Measurements from ENCODE around the gene IFT172. TPM values are rescaled to one million over a fixed set of nuclear protein-coding genes. Genes with fewer than 3 reads are reported as not detected.

The IFT172 gene
- total and polyA plus RNA-seq, 2 donors (not counting 1 experiment from before 2014, with no cell fraction given): 21.4 to 33.3 TPM

- Histone ChIP-seq H3K4me2 (replicated peaks; ENCODE audit: low read depth, low read length, poor library complexity, severe bottlenecking) (no peak overlapping the region), H3K36me3 (replicated peaks in 1 of 2; ENCODE audit: control extremely low read depth in 1 of 2, control insufficient read depth in 1 of 2, extremely low read depth in 1 of 2, insufficient read depth in 2 of 2, low read length in 1 of 2) (no peaks in the 10 kb centered on the region), H3K4me3 (ENCODE audit: control extremely low read depth in 1 of 5, extremely low read depth in 1 of 5, insufficient read depth in 1 of 5, low read depth in 2 of 5, low read length in 4 of 5) (no peak overlapping the region), H3K27ac (ENCODE audit: low read length in 2 of 2) (no peak overlapping the region), H4K20me1 (ENCODE audit: control insufficient read depth, insufficient read depth, low read length, poor library complexity, severe bottlenecking) (no peaks in the 10 kb centered on the region), H3K79me2 (ENCODE audit: control insufficient read depth, insufficient read depth, low read length) (no peaks in the 10 kb centered on the region), H3K4me1 (ENCODE audit: control insufficient read depth in 2 of 2, insufficient read depth in 2 of 2, low read length in 2 of 2) (no peaks in the 10 kb centered on the region), H3K9ac (ENCODE audit: low read length) (no peak overlapping the region), H3K9me3 (ENCODE audit: control extremely low read depth in 1 of 3, control insufficient read depth in 2 of 3, insufficient read depth in 1 of 3, low read length in 2 of 3) (no peaks in the 10 kb centered on the region), H2AFZ (ENCODE audit: insufficient read depth, low read depth, low read length, poor library complexity, severe bottlenecking) (no peak overlapping the region), H3K27me3 (replicated peaks in 1 of 4; ENCODE audit: control extremely low read depth in 1 of 4, control insufficient read depth in 3 of 4, insufficient read depth in 4 of 4, low read length in 3 of 4) (peaks cover 0 to 3% (median 0%) of the 10 kb centered on the region in 4 experiments)
- peaks cover 29% of the 10 kb centered on the region for H3K27me3 Mint-ChIP-seq
- ATAC-seq (ENCODE audit: low read depth) (no peak), DNase-seq (no peak)
- no peaks in the 10 kb centered on the region for H3K4me1 Mint-ChIP-seq
- no peak for TF ChIP-seq CTCF (IDR thresholded peaks at IDR 0.05)
- no peak for TF ChIP-seq EZH2 (IDR thresholded peaks at IDR 0.05; ENCODE audit: borderline replicate concordance, insufficient read depth, low read depth, low read length, poor library complexity, severe bottlenecking)
- intact Hi-C loops (cut with micrococcal nuclease): no loop called here
- no peaks in the 10 kb centered on the region for H3K9me3 Mint-ChIP-seq (ENCODE audit: insufficient read depth)
- no peak overlapping the region for H3K4me3 Mint-ChIP-seq
- POLR2A ChIA-PET: no interaction called here
- H3K27ac Mint-ChIP-seq: no peak overlapping the region
- WGBS (ENCODE audit: insufficient coverage): 100% methylated on average over 1 of the region's 4 CpGs
- CTCF ChIA-PET: no interaction called here
These were observed 47.7 kb upstream of the IFT172 start for GRCh38 chr2:27537287-27537686.

GRCh38 chr2:27531983-27532382 is 42.4 kb upstream of the IFT172 start:
- Histone ChIP-seq H4K20me1 (ENCODE audit: control insufficient read depth, insufficient read depth, low read length, poor library complexity, severe bottlenecking) (no peaks in the 10 kb centered on the region), H2AFZ (ENCODE audit: insufficient read depth, low read depth, low read length, poor library complexity, severe bottlenecking) (no peak overlapping the region), H3K36me3 (replicated peaks in 1 of 2; ENCODE audit: control extremely low read depth in 1 of 2, control insufficient read depth in 1 of 2, extremely low read depth in 1 of 2, insufficient read depth in 2 of 2, low read length in 1 of 2) (no peaks in the 10 kb centered on the region), H3K9me3 (ENCODE audit: control extremely low read depth in 1 of 3, control insufficient read depth in 2 of 3, insufficient read depth in 1 of 3, low read length in 2 of 3) (no peaks in the 10 kb centered on the region), H3K9ac (ENCODE audit: low read length) (no peak overlapping the region), H3K27me3 (replicated peaks in 1 of 4; ENCODE audit: control extremely low read depth in 1 of 4, control insufficient read depth in 3 of 4, insufficient read depth in 4 of 4, low read length in 3 of 4) (peaks cover 0 to 3% (median 1%) of the 10 kb centered on the region in 4 experiments), H3K4me3 (ENCODE audit: control extremely low read depth in 1 of 5, extremely low read depth in 1 of 5, insufficient read depth in 1 of 5, low read depth in 2 of 5, low read length in 4 of 5) (no peak overlapping the region), H3K79me2 (ENCODE audit: control insufficient read depth, insufficient read depth, low read length) (no peaks in the 10 kb centered on the region), H3K27ac (ENCODE audit: low read length in 2 of 2) (no peak overlapping the region), H3K4me1 (ENCODE audit: control insufficient read depth in 2 of 2, insufficient read depth in 2 of 2, low read length in 2 of 2) (no peaks in the 10 kb centered on the region), H3K4me2 (replicated peaks; ENCODE audit: low read depth, low read length, poor library complexity, severe bottlenecking) (no peak overlapping the region)
- H3K4me3 Mint-ChIP-seq: no peak overlapping the region
- ChIA-PET POLR2A (no interaction called here), CTCF (no interaction called here)
- WGBS (ENCODE audit: insufficient coverage): 90% methylated on average over 2 of the region's 2 CpGs
- intact Hi-C loops (cut with micrococcal nuclease): no loop called here
- H3K4me1 Mint-ChIP-seq: no peaks in the 10 kb centered on the region
- ATAC-seq (ENCODE audit: low read depth) (no peak), DNase-seq (no peak)
- TF ChIP-seq EZH2 (IDR thresholded peaks at IDR 0.05; ENCODE audit: borderline replicate concordance, insufficient read depth, low read depth, low read length, poor library complexity, severe bottlenecking): no peak
- TF ChIP-seq CTCF (IDR thresholded peaks at IDR 0.05): no peak
- peaks cover 34% of the 10 kb centered on the region for H3K27me3 Mint-ChIP-seq
- H3K9me3 Mint-ChIP-seq (ENCODE audit: insufficient read depth): no peaks in the 10 kb centered on the region
- no peak overlapping the region for H3K27ac Mint-ChIP-seq

Data from B cell (primary cell).